GM19395 (cell line): Measurements from ENCODE around the gene ZNF41.
A peak's percentile ranks its signal among the peaks of the same experiment; 100 is the strongest.
"Not testable (repeated sequence)": the region's sequence is repeated elsewhere in the genome, so short reads cannot be mapped to it uniquely, and the experiment has no call there.

Source experiments
- ATAC-seq: cut with Tn5 transposase; IDR thresholded peaks from one replicate; pipeline ENCODE4 v1.9.1; 2021; ENCODE audit warnings: mild to moderate bottlenecking, moderate library complexity; ENCODE audit not compliant: unreplicated experiment

Gene ZNF41

DNA sequence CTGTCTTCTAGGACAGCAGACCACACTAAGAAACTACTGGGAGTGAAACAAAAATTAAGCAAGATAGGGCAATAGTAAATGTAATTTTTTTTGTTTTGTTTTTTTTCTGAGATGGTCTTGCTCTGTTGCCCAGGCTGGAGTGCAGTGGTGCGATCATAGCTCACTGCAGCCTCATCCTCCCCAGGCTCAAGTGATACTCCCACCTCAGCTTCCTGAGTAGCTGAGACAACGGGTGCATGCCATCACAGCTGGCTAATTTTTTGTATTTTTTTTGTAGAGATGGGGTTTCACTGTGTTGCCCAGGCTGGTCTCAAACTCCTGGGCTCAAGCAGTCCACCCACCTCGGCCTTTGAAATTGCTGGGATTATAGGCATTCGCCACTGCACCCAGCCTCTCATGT is 9.1 kb upstream of the ZNF41 start:
- ATAC-seq: not testable (repeated sequence)

DNA sequence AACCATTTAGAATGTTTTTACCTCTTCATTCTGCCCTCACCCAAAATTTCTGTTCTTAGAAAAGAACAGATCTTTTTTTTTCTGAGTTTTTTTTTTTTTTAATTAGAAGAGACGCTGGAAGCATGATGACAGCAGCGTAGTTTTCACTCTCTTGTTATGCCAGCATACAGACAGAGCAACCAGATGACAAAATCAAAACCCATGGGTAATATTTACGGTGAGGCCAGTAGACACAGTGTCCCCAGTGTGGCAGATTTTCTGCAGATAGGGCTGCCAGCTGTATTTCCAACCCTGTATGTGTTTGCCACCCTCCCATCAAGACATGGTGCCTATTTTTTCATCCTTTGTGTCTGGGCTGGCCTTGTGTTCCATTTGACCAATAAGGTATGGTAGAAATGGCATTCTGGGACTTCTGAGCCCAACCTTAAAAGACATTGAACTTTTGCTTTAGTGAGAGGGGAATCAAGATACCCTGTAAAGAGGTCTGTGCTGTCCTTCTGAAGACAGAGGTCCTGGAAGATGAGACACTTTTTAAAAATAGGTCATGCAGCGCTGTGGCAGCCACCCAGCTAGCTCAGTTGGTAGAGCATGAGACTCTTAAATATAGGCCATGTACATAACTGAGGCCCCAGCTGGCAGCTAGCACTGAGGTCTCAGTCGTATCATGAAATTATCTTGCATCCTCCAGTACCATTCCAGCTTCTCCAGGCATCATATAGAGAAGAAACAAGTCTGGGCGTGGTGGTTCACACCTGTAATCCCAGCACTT is 6.7 kb upstream of the ZNF41 start:
- no peak for ATAC-seq

GRCh38 chrX:47484885-47485284 is 1.9 kb upstream of the ZNF41 start:
- ATAC-seq: no peak

DNA sequence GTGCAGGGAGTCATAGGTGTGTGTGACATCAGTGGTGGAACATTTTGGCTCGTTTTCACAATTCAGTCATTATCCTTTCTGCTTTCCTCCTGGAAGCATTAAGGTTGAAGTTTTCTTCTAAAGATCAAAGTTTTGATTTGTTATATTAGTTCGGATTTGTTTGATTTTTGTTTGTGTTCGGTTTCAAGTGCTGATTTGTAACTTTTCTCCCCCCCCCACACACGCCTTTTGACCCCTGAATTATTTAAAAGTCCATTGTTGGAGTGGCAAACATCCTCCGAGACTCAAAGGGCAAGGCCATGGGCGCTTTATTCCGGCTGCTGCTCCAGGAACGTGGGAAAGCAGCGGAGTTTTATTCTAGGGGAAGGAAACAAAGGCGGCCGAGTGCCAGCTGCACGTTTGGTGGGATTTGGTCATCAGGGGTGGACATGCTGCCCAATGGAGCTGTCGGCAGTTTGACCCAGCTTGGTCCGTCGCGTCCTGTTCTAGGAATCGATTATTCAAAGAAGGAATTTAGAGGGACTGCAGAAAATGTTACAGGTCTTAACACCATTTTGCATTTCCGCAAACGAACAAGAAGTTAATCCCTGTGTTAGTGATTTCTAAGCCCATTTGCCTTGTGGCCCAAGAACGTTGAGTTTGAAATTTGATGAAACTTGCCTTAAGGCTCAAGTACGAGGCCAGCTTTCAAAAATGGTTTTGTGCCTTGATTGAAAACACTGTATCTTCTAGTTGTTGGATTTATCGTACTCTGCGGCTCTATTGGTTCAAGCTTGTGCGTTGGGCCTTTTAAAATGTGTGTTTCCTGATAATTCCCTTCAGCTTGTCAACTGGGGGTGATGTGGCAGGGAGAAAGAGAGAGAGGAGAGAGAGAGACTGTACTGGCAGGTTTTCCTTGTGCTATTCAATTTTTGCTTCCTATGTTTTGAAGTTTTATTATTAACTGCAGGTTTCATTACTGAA is 565 bp upstream of the ZNF41 start:
- ATAC-seq: no peak

DNA sequence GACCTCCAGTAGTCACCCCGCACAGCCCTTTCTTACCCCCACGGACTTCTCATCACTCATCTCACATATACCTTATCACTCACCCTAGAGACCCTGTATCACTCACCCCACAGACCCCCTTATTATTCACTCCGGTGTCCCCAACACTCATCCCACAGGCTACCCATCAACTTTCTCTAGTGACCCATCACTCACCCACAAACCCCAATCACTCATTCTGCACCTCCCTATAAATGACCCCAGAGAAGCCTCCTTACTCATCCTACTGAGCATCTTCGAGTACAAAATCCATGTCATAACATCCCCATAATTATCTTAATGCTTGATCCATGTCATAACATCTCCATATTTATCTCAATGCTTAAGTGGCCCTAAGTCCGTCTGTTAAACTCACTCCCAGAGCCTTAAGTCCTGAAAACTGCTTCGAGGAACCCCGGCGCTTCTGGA is 934 bp downstream of the ZNF41 start:
- peak; percentile 19 for ATAC-seq

- no peak for ATAC-seq
These were observed 1.9 kb downstream of the ZNF41 start for GRCh38 chrX:47481160-47481559.

DNA sequence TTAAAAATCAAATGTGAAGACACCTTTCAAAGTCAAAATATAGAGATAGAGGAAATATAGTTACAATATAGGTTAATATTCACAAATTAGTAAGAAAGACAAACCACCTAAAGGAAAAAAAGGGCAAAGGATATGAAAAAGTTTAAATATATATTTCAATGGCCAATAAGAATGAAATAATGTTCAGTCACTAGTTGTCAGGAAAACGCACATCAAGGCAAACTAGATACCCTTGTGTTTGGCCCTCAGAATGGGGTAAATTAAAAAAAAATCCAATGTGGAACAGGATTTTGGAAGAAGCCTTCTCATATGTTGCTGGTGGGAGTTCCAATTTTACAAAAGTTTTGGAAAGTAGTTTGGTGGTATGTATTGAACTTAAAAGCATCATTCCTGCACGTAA is 2.4 kb downstream of the ZNF41 start:
- ATAC-seq: no peak

- ATAC-seq: no peak
These were observed 7.5 kb downstream of the ZNF41 start for GRCh38 chrX:47475476-47475875.

DNA sequence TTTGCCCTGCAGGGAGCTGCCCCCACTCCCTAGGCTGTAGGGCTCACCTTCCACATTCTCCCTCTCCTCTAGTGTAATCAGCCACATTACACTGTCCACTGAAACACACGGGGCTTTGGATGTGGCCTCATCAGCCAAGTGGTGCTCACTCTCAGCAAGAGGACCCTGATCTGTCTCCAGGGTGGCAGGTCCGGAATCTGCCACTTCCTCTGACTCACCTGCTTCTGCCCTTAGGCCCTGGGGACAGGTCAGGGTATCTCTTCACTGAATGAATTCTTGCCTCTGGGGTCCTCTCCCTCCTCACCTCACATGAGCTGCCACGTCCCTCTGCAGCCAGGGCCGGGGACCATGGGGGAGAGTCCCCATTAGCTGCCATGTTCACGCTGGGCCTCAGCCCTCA is 15.9 kb downstream of the ZNF41 start:
- no peak for ATAC-seq

- no peak for ATAC-seq
These were observed 22.5 kb downstream of the ZNF41 start for GRCh38 chrX:47460561-47460960.

DNA sequence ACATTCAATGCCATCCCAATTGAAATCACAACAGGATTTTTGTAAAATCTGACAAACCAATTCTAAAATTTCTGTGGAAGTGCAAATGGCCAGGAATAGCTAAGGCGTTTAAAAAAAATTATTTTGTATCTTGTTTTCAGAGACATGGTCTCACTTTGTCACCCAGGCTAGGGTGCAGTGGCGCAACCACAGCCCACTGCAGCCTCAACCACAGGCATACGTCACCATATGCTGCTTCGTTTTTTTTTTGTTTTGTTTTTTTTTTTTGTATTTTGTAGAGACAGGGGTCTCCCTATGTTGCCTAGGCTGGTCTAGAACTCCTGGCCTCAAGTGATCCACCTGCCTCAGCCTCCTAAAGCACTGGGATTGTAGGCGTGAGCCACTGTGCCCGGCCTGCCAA is 24.5 kb downstream of the ZNF41 start:
- ATAC-seq: no peak

DNA sequence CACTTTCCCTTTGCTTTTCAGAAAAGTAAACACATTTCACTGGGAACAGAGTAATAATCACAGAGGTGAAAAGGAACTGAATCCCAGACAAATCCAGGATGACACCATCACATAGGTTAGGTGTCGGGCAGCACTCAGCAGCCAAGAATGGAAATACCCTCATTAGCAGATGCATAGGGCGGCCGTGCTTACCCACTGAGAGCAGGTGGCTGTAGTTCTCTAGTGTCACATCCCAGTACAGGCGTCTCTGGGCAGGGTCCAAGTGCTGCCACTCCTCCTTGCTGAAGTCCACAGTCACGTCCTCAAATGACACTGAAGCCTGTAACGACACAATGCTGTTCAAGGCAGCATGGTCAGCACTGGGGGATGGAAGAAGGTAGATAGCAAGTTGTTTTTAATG is 26.9 kb downstream of the ZNF41 start:
- no peak for ATAC-seq

- no peak for ATAC-seq
These were observed 30.9 kb downstream of the ZNF41 start for GRCh38 chrX:47452112-47452511.

- ATAC-seq: no peak
These were observed 34.7 kb downstream of the ZNF41 start for GRCh38 chrX:47448165-47448806.

DNA sequence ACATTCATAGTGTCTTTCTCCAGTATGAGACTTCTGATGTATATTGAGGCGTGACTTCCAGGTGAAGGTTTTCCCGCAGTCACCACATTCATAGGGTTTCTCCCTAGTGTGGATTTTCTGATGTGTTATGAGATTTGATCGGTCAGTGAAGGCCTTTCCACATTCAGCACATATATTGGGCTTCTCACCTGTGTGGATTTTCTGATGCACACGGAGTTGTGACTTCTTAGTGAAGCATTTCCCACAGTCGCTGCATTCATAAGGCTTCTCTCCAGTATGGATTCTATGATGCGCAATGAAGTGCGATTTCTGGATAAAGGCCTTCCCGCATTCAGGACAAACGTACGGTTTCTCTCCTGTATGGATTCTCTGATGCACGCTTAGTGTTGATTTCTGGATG is 35.4 kb downstream of the ZNF41 start:
- ATAC-seq: no peak

DNA sequence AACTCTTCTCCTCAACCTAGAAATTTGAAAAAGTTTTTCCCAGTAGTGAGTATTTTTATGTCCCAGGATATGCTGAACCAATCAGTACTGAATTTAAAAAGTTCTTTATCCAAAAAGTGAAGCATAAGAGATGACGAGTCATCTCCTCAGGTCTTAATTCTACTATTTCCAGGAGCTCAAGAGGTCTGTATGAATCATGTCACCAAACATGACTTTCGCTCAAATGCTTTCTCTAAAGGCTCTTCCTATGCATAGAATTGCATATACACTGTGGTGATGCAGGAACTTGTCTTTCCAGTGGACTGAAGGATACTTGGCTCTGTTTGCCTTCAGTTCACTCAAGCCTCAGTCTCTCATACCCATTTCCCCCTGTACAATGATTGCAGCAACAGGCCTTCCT is 36.1 kb downstream of the ZNF41 start:
- no peak for ATAC-seq

DNA sequence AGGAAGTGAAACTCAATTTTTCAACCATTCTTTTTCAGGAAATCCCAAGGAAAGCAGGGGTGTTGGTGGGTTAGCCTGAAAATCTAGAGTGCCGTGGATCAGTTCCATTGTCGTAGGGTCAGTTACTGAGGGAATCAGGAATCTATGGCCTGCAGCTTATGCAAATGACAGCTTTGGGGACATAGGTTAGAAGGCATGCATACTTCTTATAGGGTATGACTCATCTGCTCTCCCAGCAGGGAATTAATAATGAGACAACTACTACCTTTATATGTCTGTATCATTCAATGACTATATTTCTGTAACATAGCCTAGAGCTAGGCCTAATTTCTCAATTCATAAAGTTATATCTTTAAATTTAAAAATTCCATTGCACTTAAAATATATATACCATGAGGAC is 36.6 kb downstream of the ZNF41 start:
- no peak for ATAC-seq

GRCh38 chrX:47430925-47431324 is 52.1 kb downstream of the ZNF41 start:
- no peak for ATAC-seq

DNA sequence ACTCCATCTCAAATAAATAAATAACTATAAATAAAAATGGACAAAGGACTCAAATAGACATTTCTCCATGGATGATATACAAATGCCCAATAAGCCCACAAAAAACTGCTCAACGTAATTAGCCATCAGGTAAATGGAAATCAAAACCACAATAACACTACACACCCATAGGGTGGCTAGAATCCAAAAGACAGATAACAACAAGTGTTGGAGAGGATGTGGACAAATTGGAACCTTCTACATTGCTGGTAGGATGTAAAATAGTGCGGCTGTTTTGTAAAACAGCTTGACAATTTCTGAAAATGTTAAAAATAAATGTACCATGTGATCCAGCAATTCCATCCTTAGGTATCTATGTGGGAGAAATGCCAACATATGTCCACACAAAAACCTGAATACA is 60.6 kb downstream of the ZNF41 start:
- ATAC-seq: no peak

GRCh38 chrX:47420962-47421361 is 62.1 kb downstream of the ZNF41 start:
- ATAC-seq: no peak

DNA sequence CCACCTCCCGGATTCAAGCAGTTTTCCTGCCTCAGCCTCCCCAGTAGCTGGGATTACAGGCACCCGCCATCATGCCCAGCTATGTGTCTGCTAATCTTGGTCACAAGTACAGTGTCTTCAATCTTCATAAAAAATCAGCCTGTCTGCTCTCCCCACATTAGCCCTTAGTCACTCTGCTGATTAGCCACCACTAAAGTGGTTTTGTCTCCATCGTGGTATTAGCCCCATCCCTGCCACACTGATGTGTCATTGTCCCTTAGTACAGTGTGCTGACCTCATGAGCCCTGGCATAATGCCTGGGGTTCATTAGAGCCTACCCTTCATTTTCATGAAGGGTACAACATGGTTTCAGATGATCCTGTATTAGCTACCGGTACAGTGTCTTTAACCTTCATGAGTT is 62.8 kb downstream of the ZNF41 start:
- ATAC-seq: no peak
